HEK293T (cell line): ENCODE results near the gene BPI.
"Not testable (repeated sequence)": the region's sequence is repeated elsewhere in the genome, so short reads cannot be mapped to it uniquely, and the experiment has no call there.

ENCODE experiments used
- CTCF ChIA-PET: fragments of 350-600 bp; formaldehyde crosslinking; extraction: SDS; loops from one replicate; lab custom pipeline; 2021; ENCODE audit warnings: antibody characterized with exemption, inconsistent platforms; lab: Yijun Ruan, JAX
- POLR2A ChIA-PET: fragments of 350-600 bp; formaldehyde crosslinking; extraction: SDS; loops from one replicate; lab custom pipeline; 2020; ENCODE audit warnings: antibody characterized with exemption, inconsistent platforms; lab: Yijun Ruan, JAX
- DNase-seq: peaks from one replicate; pipeline ENCODE4 v3.0.0; 2012; ENCODE audit warnings: mixed read lengths; ENCODE audit errors: extremely low spot score
- ARNT ChIP-seq: fragments of 450-650 bp; IDR thresholded peaks from 2 replicates; pipeline ENCODE4 v1.6.1; 2017; ENCODE audit warnings: mild to moderate bottlenecking
- BHLHE40 ChIP-seq: fragments of 450-650 bp; IDR thresholded peaks from 2 replicates; pipeline ENCODE4 v1.6.1; 2016; ENCODE audit warnings: mild to moderate bottlenecking, moderate library complexity, borderline replicate concordance
- CTBP1 ChIP-seq: fragments of 450-650 bp; IDR thresholded peaks from 2 replicates; pipeline ENCODE4 v1.6.1; 2016; ENCODE audit warnings: borderline replicate concordance
- ELF4 ChIP-seq: fragments of 450-650 bp; IDR thresholded peaks from 2 replicates; pipeline ENCODE4 v1.6.1; 2017; ENCODE audit warnings: antibody characterized with exemption
- FOXA1 ChIP-seq: fragments of 450-650 bp; IDR thresholded peaks from 2 replicates; pipeline ENCODE4 v1.6.1; 2016; ENCODE audit warnings: mild to moderate bottlenecking
- FOXK2 ChIP-seq: fragments of 450-650 bp; IDR thresholded peaks from 2 replicates; pipeline ENCODE4 v1.6.1; 2016; ENCODE audit warnings: mild to moderate bottlenecking
- FOXM1 ChIP-seq: fragments of 450-650 bp; IDR thresholded peaks from 2 replicates; pipeline ENCODE4 v1.6.1; 2017; ENCODE audit warnings: mild to moderate bottlenecking, borderline replicate concordance
- HDGF ChIP-seq: fragments of 450-650 bp; IDR thresholded peaks from 2 replicates; pipeline ENCODE4 v1.6.1; 2017; ENCODE audit warnings: antibody characterized with exemption, borderline replicate concordance
- L3MBTL2 ChIP-seq: fragments of 450-650 bp; conservative IDR thresholded peaks from 2 replicates; pipeline ENCODE4 v1.6.1; 2016; ENCODE audit warnings: mild to moderate bottlenecking
- LEF1 ChIP-seq: fragments of 450-650 bp; IDR thresholded peaks from 2 replicates; pipeline ENCODE4 v1.6.1; 2017; ENCODE audit warnings: mild to moderate bottlenecking, borderline replicate concordance
- NFRKB ChIP-seq: fragments of 450-650 bp; IDR thresholded peaks from 2 replicates; pipeline ENCODE4 v1.6.1; 2016; ENCODE audit warnings: mild to moderate bottlenecking, moderate library complexity
- PKNOX1 ChIP-seq: fragments of 450-650 bp; IDR thresholded peaks from 2 replicates; pipeline ENCODE4 v1.6.1; 2016
- SP1 ChIP-seq: fragments of 450-650 bp; IDR thresholded peaks from 2 replicates; pipeline ENCODE4 v1.6.1; 2017
- SUZ12 ChIP-seq: fragments of 450-650 bp; IDR thresholded peaks from 2 replicates; pipeline ENCODE4 v1.6.1; 2016; ENCODE audit warnings: mild to moderate bottlenecking
- TARDBP ChIP-seq: fragments of 450-650 bp; IDR thresholded peaks from 2 replicates; pipeline ENCODE4 v1.6.1; 2016
- ZNF384 ChIP-seq: fragments of 450-650 bp; IDR thresholded peaks from 2 replicates; pipeline ENCODE4 v1.6.1; 2016

BPI gene

GRCh38 chr20:38277691-38278090 is 26.3 kb upstream of the BPI start:
- DNase-seq, result no peak
- ChIA-PET CTCF (interaction anchor here (0.6 kb wide), 1 partner anchor 296 kb away, joined by 3 read pairs; no protein-coding TSS in a partner anchor), POLR2A (no interaction called here)
- no peak for TF ChIP-seq PKNOX1
- TF ChIP-seq BHLHE40, result no peak
- no peak for TF ChIP-seq CTBP1
- no peak for TF ChIP-seq L3MBTL2
- no peak for TF ChIP-seq ZNF384
- TF ChIP-seq NFRKB, result no peak
- TF ChIP-seq SP1, result no peak
- no peak for TF ChIP-seq ARNT
- no peak for TF ChIP-seq LEF1
- no peak for TF ChIP-seq FOXK2
- TF ChIP-seq FOXM1, result no peak

- CTCF ChIA-PET, result interaction anchor here (0.6 kb wide), 1 partner anchor 296 kb away, joined by 3 read pairs; no protein-coding TSS in a partner anchor
- POLR2A ChIA-PET, result no interaction called here
- no peak for TF ChIP-seq CTBP1
- DNase-seq, result no peak
These were observed 25.8 kb upstream of the BPI start for GRCh38 chr20:38278131-38278530.

GRCh38 chr20:38278763-38279162 is 25.2 kb upstream of the BPI start:
- TF ChIP-seq ZNF384 (no peak), PKNOX1 (no peak), CTBP1 (no peak), BHLHE40 (no peak), ELF4 (no peak), NFRKB (no peak), FOXA1 (no peak), SP1 (no peak), FOXM1 (no peak), L3MBTL2 (no peak), TARDBP (no peak), HDGF (no peak), FOXK2 (no peak), SUZ12 (no peak), ARNT (no peak), LEF1 (no peak)
- POLR2A ChIA-PET, result no interaction called here
- CTCF ChIA-PET, result interaction anchor here (0.6 kb wide), 1 partner anchor 411 kb away, joined by 3 read pairs; no protein-coding TSS in a partner anchor
- DNase-seq, result no peak

- POLR2A ChIA-PET, CTCF ChIA-PET, DNase-seq: not testable (repeated sequence)
These were observed 22.6 kb upstream of the BPI start for GRCh38 chr20:38281176-38281915.

GRCh38 chr20:38283236-38283635 is 20.7 kb upstream of the BPI start:
- no peak for DNase-seq
- CTCF ChIA-PET, result no interaction called here
- POLR2A ChIA-PET, result no interaction called here
- TF ChIP-seq ARNT (no peak), HDGF (no peak), L3MBTL2 (no peak), FOXK2 (no peak), NFRKB (no peak), ZNF384 (no peak), FOXM1 (no peak), TARDBP (no peak), BHLHE40 (no peak), CTBP1 (no peak), SUZ12 (no peak), PKNOX1 (no peak), FOXA1 (no peak), LEF1 (no peak), SP1 (no peak)

GRCh38 chr20:38284066-38284650 is 19.8 kb upstream of the BPI start:
- CTCF ChIA-PET, DNase-seq, POLR2A ChIA-PET: not testable (repeated sequence)

GRCh38 chr20:38284893-38285444 is 19.0 kb upstream of the BPI start:
- CTCF ChIA-PET, result no interaction called here
- no peak for DNase-seq
- no peak for TF ChIP-seq ZNF384
- TF ChIP-seq SUZ12, result no peak
- TF ChIP-seq FOXA1, result no peak
- no peak for TF ChIP-seq ARNT
- no peak for TF ChIP-seq CTBP1
- TF ChIP-seq SP1, result no peak
- no peak for TF ChIP-seq TARDBP
- TF ChIP-seq PKNOX1, result no peak
- TF ChIP-seq FOXM1, result no peak
- no peak for TF ChIP-seq HDGF
- no peak for TF ChIP-seq NFRKB
- no peak for TF ChIP-seq L3MBTL2
- POLR2A ChIA-PET, result no interaction called here
